ENCODE data around the gene ZNF831.

The ZNF831 gene

DNA sequence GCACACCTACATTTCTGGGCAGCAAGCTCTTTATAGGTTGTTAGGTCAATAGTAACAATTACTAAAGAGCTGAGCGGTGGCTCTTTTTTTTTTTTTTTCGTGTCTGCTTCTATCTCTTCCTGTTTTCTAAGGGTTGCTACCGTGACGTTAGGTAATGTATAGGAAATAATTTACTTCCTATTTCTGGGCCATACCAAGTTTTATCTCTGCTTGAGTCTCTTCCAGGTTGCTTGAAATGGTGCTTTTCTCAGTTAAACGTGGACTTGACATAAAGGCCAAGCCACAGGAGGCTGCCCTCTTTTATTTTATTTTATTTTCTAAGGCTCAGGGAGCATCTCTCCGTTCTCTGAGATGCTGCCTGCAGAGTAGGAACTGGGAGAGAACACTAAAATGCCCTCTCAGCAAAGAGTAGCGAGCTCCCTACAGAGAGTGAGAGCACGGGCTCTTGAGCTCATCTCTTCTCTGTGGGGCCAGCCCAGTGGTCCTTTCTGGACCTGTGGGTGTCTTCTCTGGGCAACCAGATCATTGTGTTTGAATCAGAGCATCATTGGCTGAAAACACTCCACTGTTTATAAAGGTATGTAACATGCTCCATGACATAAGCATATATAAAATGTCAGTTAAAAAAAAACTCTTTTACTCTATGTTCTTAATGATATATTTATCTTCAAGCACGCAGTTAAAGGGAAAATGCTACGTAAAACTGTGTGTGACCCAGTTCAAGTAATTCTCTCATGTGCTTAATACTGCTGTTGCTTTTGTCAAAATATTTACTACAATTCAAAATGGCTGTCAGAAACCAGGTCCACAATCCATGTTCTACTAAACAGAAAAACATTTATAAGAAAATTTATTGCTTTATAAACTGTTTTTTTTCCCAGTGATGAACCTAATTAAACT lies at the start of gene ZNF831:
ZNF831 (plus strand) TSS at position 191 of the 900 bp plus-strand sequence. CDS start 27,199 bp downstream, outside the sequence.
- DNase-seq = no peak

DNA sequence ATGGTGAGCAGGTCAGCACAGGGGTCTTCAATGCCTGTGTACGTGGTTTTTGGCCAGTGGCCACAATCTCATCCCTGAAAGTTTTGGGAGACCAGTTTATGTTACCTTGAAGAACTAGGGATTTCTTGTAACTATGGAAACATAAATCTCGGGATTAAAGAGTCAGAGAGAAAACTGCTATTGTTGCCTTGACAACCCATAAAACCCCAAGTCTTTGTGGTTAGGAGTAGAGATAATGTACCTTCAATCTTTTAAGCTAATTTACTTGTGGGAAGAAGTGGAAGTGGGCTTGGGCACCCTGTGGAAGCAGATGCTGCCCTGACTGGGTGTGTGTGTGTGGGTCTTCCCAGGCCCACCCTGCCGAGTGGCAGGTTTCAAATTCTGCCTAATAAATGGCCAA lies 46.1 kb upstream of the ZNF831 start:
- no peak for DNase-seq

DNA sequence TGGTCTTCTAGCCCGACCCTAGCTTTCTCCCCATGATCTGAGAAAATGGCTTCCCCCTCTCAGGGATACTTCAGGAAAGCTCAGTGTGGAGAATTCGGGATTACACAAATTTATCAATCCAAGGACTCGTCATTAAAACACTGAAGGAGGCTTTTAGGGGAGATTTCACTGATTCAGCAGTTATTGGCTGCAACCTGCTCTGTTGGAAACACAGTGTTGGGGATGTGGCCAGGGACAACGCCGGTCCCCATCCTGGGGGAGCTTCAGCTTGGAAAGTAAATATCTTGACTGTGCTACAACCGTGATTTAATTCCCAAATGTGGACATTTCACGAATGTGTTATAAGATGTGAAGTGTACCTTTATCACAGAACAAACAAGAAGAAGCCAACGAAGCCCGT lies 44.8 kb upstream of the ZNF831 start:
- DNase-seq = no peak

DNA sequence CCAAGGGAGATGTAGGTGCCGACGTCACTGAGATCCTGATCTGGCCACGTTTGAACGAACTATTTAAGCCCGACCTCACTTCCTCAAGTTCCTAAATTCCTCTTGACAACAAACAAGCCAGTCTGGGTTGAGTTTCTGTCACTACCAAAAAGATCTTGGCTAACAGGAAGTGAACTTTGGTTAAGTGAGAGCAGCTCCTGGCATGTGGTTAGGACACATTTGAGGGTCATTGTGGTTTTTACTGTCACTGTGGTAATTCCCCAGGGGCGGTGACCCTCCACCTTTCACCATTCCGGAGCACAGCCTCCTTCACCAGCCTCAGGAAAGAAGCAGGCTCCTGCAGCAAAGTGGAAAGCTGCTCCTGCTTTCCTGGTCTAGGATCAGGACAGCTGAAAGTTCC lies 43.1 kb upstream of the ZNF831 start:
- DNase-seq = peak; percentile 43

DNA sequence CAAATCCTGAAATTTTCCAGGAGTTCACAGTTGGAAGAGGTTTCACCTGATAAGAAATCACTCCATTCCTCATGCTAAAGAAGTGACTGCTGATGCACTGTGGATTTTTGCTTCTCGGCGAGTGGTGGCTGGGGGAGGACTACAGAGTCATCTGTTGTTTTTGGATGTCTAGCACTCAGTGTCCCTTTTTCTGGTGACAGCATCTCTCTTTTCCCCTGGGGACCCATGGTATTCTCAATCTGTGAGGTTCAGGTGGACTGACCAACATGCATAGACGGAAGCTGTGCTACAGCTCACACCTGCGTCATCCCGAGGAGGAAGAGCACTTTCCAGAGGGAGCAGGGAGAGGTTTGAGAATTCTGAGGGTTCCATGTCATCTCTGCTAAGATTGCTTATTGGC lies 42.7 kb upstream of the ZNF831 start:
- DNase-seq = no peak

DNA sequence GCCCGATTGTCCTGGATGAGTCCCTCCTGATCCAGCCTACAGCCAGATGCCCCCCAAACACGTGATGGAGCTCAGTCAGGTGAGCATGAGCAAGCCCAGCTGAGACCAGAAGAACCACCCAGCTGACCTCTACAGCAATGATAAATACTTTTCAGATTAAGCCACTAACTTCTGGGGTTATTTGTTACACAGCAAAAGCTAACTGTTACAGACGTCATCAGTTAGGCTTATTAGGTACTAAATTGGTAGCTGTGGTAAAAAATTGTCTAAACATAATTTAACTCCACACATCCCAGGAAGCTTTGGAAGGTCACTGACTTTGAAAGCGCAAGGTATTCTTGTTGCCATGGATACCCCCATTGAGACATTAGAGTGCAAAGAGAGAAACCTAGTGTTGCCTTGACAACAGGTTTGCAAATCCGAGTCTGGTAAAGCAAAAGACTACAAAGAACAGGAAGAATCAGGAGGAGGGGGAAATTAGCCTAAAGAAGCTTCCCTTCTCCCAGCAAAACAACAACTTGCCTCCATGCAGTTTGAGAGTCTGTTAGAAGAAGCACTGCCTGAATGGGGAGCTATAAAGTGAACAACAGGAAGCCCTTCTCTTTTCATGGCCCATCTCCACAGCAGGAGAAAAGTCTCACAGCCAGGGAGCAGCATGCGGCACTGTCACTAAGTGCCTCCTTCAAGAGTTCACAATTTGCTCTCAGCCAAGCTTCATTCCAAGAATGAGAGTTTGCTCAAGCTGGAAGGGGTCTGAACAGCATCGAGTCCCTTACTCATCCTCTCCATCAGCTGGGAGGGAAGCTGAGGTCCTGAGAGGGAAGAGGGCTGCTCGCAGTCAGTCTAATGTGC lies 41.7 kb upstream of the ZNF831 start:
- DNase-seq = peak; percentile 37

DNA sequence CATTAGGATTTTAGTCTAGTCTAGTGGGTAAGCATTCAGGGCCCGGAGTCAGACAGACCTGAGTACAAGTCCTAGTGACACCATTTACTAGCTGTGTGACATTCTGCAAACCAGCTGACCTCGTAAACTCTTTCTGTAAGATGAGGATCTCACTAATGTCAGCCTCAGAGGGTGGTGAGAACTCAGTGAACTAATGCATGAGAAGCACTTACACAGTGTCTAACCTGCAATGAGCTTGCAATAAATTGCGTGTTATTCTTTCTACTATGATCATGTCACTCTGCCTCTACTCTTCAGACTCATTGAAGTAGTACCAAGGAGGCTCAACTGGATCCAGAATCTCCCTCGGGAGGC lies 41.1 kb upstream of the ZNF831 start:
- no peak for DNase-seq

DNA sequence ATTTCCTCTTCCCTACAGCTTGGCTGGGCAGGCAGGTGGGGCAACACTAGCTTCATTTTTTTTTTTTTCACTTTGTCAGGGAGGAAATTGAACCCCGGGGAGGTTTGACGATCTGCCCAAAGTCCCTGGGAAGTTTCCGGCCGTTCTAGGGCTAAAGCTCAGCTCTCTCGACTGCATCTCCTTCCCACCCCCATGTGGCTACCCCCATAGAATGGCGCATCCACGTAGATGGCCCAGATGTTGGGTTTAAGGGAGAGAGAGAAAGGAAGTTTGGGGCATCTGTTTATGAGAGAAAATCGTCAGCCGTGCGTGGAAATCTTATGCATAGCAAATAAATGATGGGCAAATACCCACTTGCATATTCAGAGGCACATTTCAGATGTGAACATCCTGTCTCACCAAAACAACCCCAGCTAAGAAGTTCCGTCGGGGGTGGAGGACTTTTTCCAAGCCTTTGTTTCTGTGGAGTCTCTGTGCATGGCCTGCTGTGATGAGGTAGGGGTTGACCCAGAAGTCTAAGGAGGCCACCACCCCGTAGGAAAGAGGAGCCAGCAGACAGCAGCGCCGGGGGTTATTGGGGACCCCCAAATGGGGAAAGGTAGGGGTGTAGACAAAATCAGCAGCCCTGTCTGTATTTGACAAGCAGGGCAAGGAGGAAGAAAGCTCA lies 40.5 kb upstream of the ZNF831 start:
- DNase-seq = peak; percentile 55

DNA sequence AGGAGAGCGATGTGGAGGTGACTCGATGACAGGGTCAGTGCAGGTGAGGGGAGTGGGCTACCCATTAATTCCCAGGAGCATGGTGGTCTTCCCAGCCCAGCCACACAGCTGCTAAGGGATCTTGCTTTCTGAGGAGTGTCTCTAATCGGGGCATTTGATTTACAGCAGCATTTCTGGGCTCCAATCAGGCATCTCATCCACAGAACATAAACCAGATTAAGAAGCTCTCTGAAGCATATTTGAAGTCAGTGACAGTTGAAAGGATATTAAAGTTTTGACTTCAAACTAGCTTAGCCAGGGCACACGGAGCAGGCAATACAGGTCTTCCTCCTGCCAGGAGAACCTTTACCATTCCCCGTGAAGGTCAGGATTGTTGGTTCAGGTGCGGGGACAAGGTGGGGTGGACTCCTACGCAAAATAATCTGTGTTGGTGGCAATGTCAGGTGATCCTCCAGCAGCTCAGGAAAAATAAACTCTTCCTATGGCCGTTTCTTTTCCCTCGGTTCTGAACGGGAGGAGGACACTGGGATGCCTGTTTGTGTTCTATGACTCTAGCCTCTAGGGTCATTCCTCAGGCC lies 39.9 kb upstream of the ZNF831 start:
- no peak for DNase-seq

DNA sequence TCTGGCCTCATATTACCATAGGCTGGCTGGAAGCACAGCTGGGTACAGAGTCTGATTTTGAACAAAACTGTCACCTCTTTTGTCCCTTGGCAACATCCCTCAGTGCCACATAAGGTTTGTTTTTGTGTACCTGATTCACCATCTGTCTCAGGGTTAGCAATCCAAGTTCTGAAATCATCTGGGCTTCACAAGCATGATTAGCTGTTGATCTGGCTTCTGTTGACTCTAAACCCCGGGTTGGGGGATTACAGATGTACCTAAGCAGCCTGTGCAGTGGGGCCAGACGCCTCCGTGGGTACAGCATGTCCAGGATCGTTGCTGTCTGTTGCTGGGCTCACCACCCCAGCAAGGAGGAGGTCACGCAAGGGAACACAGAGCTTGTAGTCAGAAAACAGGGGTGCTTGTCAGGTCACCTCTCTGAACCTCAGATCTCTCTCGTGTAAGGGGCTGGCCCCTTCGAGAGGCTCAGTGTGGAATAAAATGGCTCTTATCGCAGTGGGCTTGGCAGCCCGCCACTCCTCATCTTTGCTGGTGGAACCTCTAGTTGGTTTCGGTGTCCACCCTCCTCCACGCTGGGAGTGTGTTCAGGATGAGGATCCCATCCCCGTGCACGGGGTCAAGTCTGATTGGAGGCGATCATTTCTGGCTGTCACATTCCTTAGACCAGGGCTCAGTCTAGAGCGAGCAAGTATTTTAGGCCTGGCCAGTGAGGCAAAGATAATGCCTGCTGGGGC lies 39.2 kb upstream of the ZNF831 start:
- no peak for DNase-seq

DNA sequence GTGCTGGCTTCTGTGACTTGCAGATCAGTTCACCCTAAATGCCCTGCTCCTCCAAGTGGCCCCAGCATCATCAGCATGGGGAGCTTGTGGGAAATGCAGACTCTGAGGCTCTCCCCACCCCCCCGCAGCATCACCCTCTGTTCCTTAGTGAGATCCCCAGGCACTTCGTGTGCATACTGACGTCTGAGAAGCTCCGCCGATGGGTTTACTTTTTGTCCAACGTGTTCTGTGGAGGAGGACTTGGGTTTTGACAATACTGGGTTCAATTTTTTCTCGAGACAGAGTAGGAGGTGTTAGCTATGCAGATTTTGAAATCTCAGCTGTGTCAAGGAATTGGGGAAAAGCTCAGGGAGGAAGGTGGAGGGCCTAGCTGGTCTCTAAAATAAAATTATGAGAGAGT lies 38.3 kb upstream of the ZNF831 start:
- no peak for DNase-seq

DNA sequence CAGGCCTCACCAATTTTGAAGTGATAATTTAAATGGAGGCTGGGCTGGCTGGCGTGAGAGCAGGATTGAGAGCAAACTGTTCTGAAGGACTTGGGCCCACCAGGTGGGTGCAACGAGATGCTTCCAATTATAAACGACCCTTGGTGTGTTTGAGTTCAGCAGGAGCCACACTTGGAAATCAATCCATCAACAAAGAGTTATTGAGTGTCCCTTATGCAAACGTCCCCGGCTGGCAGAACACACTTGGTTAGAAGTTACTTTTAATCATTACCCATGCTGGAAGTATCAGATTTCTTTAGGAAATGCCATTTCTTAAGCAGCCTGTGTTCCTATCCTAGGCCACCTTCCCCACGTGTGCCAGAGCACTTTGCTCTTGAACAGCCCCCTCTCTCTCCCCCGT lies 37.8 kb upstream of the ZNF831 start:
- DNase-seq = no peak

DNA sequence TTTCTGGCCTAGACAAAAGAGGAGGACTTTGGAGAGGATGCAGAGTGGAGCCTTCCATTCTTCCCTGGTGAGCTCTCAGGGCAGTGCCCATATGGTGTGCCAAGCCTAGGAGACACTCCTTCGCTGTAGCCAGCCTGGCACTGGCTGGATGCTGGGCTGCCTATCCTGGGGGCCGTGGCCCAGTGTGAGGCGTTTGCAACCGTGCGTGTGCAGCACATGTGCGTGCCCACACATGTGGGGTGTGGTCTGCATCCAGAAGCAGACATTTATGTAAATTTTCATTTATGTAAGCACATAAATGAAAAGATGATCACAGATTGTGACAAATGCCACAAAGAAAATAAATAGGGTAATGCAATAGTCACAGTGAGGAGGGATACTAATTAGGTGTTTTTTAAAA lies 35.8 kb upstream of the ZNF831 start:
- DNase-seq = no peak

DNA sequence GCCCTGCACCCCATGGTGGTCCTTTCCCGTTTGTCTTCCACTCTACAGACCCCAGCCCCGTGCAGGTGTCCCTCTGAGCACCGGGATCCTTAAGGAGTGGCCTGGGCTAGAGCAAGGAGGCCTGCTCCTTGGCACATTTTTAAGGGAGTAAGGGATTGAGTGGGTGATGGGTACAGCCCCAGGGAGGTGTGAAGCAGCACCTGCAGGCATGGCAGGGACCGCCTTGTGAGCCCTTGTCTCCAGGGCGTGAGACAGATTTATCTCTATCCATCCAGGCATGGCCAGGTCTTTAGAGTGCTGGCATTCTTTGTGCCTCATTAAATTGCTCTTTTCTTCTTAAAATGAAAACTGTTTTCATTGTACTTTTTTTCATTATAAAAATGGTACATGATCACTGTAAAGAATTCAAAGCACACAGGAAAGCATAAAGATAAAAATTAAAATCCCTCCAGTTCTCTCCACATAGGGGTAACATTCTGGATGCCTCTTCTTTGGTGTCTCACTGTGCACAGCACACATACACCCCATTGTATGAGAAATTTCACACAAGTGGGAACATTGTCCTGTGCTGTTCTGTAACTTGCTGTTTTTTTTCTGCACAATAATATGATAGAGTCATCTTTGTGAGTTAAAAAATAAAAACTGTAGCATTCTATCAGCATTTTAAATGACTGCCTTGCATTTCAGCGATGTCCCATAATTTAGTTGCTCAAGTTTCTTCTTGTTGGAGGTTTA lies 31.9 kb upstream of the ZNF831 start:
- no peak for DNase-seq

DNA sequence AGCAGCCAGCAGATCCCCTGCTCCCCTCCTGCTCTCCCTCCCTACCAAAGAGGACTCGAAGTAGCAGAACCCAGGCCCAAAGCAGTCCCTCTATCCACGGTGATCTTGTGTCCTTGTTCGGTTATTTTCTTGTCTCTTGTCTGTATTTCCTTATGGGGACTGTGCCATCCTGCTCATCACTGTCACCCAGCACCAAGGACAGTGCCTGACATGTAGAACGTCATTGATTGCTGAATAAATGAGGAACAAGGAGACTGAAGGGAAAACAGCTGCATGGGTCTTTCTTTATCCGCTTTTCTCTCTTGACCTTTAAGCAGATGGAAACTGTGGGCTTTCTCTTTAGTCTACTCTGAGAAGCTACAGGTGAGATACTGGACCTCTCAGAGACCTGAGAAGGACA lies 29.4 kb upstream of the ZNF831 start:
- DNase-seq = no peak

DNA sequence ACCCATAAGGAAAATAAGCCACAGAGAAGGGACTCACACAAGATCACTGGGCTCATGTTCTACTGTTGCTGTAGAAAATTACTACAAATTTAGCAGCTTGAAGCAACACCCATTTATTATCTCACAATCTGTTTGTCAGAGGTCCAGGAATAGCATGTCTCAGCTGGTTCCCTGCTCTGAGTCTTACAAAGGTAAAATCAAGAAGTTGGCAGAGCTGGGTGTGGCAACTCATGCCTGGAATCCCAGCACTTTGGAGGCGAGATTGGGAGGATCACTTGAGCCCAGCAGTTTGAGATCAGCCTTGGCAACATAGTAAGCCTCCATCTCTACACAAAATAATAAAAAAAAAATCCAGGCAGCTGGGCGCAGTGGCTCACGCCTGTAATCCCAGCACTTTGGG lies 28.5 kb upstream of the ZNF831 start:
- no peak for DNase-seq

DNA sequence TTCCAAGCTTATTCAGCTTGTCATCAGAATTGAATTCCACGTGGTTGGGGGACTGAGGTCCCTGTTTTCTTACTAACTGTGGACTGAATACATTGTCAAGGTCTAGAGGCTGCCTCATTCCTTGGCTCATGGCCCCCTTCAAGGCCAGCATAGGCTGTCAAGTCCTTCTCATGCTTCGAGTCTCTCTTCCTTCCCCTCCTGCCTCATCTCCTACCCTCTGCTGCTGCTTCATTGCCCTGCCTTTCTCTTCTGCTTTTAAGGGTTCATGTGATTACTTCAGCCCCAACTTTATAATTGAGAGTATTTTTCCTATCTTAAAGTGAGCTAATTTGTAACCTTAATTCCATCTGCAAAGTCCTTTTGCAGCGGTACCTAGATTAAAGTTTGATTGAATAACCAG lies 27.6 kb upstream of the ZNF831 start:
- DNase-seq = no peak

DNA sequence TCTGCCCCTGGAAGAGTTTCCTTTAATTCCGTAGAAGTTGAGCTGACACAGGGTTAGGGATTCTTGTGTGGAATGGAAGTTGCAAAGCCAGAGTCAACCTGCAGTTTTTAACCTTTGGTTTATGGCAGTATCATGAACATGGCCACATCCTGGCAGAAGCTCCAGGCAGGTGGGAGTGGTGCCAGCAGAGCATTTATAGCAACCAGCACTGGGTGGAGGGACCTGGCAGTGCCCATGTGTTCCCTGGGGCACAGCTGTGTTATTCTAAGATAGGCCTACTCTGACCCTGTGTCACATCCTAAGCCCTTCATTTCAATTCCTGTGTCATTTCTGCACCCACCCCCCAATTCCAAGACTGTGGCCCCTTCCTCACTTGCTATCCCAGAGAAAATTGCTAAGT lies 26.1 kb upstream of the ZNF831 start:
- DNase-seq = no peak

DNA sequence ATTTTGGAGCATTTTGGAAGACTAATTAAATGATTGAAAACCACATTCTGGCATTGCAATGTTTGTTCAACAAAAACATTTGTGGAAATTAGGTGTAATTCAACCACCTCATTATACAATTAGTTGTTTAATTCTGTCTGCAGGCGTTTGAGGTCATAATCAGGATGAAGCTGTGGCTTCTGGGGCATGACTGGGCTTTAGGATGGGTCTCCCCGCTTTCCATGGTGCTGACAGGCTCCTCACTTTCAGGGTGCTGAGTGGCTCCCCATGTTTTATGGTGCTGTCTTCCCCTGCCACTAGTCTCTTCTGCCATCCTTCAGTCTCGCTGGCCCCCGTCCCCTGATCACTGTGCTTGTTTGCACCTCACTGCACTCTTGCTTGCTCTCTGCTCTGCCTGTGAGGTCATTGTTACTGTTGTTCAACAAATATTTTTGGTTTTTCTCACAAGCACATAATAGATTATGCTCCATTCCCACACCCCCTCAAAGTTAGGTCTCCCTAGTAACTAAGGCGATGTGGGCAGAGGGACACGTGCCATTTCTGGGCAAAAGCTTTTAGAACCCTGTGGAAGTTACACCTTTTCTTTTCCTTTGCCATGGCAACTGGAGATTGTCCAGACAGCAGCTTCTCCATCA lies 25.4 kb upstream of the ZNF831 start:
- no peak for DNase-seq

DNA sequence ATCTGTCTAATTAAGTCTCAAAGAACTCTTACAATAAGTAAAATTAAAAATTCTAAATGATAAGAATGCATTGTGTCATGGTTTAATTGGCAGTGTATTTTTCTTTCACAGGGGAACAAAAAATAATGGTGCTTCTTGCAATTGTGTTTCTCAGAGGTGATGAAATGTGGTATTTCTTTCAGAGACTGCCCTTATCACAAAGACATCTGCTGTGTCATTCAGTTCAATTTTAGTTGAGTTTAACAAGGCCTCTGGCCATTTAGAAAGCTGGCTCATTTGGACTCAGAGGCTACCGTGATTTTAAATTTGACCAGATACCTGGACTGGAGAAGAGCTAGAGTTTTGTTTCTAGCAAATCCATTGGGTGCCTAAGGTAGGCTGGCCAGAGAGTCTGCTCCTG lies 23.6 kb upstream of the ZNF831 start:
- DNase-seq = no peak
